ENCODE data around the gene TEKTIP1. TPM values are rescaled to one million over a fixed set of nuclear protein-coding genes. Genes with fewer than 3 reads are reported as not detected.

The TEKTIP1 gene
- total and polyA plus RNA-seq, 9 of the 15 experiments (the other 6 are each of a cell fraction or from before 2014, with no cell fraction given) = 0.66 TPM; not detected in 8

DNA sequence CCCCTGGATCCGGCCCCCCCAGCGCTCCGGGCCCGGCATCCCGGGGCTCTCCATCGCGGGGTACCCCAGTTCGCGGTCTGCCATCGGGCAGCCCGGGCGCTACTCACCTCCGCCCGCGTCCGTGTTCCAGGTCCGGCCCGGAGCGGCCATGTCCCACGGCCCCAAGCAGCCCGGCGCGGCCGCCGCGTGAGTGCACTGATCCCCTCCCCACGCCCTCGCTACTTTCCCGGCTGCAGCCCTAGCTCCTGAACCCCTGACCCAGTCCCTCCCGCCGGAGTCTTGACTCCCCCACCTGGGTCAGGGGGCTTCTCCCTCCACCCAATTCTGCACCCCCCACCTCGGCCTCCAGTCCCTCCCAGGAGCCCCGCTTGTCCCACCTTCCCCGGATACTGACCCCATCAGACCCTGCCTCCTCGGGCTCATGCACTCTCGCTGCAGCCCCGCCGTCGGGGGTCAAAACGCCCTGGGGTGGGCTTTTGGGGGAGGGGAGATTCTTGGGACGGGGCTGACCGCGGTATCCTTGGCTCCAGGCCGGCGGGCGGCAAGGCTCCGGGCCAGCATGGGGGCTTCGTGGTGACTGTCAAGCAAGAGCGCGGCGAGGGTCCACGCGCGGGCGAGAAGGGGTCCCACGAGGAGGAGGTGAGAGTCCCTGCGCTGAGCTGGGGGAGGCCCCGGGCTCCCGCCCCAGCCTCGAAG lies 34.3 kb downstream of the TEKTIP1 start (continued):
- TF ChIP-seq, protein P1, sequence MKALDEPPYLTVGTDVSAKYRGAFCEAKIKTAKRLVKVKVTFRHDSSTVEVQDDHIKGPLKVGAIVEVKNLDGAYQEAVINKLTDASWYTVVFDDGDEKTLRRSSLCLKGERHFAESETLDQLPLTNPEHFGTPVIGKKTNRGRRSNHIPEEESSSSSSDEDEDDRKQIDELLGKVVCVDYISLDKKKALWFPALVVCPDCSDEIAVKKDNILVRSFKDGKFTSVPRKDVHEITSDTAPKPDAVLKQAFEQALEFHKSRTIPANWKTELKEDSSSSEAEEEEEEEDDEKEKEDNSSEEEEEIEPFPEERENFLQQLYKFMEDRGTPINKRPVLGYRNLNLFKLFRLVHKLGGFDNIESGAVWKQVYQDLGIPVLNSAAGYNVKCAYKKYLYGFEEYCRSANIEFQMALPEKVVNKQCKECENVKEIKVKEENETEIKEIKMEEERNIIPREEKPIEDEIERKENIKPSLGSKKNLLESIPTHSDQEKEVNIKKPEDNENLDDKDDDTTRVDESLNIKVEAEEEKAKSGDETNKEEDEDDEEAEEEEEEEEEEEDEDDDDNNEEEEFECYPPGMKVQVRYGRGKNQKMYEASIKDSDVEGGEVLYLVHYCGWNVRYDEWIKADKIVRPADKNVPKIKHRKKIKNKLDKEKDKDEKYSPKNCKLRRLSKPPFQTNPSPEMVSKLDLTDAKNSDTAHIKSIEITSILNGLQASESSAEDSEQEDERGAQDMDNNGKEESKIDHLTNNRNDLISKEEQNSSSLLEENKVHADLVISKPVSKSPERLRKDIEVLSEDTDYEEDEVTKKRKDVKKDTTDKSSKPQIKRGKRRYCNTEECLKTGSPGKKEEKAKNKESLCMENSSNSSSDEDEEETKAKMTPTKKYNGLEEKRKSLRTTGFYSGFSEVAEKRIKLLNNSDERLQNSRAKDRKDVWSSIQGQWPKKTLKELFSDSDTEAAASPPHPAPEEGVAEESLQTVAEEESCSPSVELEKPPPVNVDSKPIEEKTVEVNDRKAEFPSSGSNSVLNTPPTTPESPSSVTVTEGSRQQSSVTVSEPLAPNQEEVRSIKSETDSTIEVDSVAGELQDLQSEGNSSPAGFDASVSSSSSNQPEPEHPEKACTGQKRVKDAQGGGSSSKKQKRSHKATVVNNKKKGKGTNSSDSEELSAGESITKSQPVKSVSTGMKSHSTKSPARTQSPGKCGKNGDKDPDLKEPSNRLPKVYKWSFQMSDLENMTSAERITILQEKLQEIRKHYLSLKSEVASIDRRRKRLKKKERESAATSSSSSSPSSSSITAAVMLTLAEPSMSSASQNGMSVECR (CRISPR knock-in tag; IDR thresholded peaks at IDR 0.05) = 0 out of 2 replicates have a peak, but pooled peaks have one; percentile 33
- TF ChIP-seq ZBTB26 (CRISPR knock-in tag; IDR thresholded peaks at IDR 0.05) (0 out of 2 replicates have a peak, but pooled peaks have one; percentile 29), RBFOX2 (IDR thresholded peaks at IDR 0.05; ENCODE audit: low read depth, low read length) (peak; percentile 66), EP400 (IDR thresholded peaks at IDR 0.05) (peak; percentile 60; the same call in 1 of the 2 replicates), FOXA3 (CRISPR knock-in tag; conservative IDR thresholded peaks at IDR 0.05 in 1 of 2, IDR thresholded peaks at IDR 0.05 in 1 of 2) (no peak; a peak in 1 of 4 replicates), ETV6 (IDR thresholded peaks at IDR 0.05; ENCODE audit: borderline replicate concordance in 1 of 2, low read depth in 2 of 2, low read length in 1 of 2) (no peak), ETV6 (CRISPR knock-in tag; IDR thresholded peaks at IDR 0.05; ENCODE audit: borderline replicate concordance) (0 out of 2 replicates have a peak, but pooled peaks have one; percentile 63), HDAC1 (IDR thresholded peaks at IDR 0.05) (0 out of 4 replicates have a peak, but pooled peaks of 1 of the 2 experiments have one; percentile 67)
- TF ChIP-seq, protein P2, sequence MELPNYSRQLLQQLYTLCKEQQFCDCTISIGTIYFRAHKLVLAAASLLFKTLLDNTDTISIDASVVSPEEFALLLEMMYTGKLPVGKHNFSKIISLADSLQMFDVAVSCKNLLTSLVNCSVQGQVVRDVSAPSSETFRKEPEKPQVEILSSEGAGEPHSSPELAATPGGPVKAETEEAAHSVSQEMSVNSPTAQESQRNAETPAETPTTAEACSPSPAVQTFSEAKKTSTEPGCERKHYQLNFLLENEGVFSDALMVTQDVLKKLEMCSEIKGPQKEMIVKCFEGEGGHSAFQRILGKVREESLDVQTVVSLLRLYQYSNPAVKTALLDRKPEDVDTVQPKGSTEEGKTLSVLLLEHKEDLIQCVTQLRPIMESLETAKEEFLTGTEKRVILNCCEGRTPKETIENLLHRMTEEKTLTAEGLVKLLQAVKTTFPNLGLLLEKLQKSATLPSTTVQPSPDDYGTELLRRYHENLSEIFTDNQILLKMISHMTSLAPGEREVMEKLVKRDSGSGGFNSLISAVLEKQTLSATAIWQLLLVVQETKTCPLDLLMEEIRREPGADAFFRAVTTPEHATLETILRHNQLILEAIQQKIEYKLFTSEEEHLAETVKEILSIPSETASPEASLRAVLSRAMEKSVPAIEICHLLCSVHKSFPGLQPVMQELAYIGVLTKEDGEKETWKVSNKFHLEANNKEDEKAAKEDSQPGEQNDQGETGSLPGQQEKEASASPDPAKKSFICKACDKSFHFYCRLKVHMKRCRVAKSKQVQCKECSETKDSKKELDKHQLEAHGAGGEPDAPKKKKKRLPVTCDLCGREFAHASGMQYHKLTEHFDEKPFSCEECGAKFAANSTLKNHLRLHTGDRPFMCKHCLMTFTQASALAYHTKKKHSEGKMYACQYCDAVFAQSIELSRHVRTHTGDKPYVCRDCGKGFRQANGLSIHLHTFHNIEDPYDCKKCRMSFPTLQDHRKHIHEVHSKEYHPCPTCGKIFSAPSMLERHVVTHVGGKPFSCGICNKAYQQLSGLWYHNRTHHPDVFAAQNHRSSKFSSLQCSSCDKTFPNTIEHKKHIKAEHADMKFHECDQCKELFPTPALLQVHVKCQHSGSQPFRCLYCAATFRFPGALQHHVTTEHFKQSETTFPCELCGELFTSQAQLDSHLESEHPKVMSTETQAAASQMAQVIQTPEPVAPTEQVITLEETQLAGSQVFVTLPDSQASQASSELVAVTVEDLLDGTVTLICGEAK (IDR thresholded peaks at IDR 0.05) = peak; percentile 58
- TF ChIP-seq, protein P2 (CRISPR knock-in tag; IDR thresholded peaks at IDR 0.05) = no peak

Measured in K562 (cell line).